Calu3 (cell line): ENCODE results near the gene C15orf62. TPM values are rescaled to one million over a fixed set of nuclear protein-coding genes. Genes with fewer than 3 reads are reported as not detected.

ENCODE experiments used
- BruUV-seq: library from RNA; stranded (reverse); fragments of 400-500 nt; replicated peaks from 2 replicates; lab custom pipeline; 2021; lab: Mats Ljungman, UMichigan
- CTCF ChIA-PET: fragments of 300-600 bp; sonication (Branson Sonifier 250); formaldehyde crosslinking; loops from one replicate; lab custom pipeline; 2022; ENCODE audit warnings: antibody characterized with exemption; lab: Charles Lee
- DNase-seq: peaks from one replicate; pipeline ENCODE4 v3.0.0; 2022
- H3K27ac Mint-ChIP-seq: one replicate; pipeline ENCODE4 v1.8.0; 2022; ENCODE audit warnings: mixed read lengths; ENCODE audit not compliant: unreplicated experiment
- H3K27me3 Mint-ChIP-seq: one replicate; pipeline ENCODE4 v1.8.0; 2022; ENCODE audit warnings: mixed read lengths; ENCODE audit not compliant: unreplicated experiment
- H3K36me3 Mint-ChIP-seq: one replicate; pipeline ENCODE4 v1.8.0; 2022; ENCODE audit warnings: mild to moderate bottlenecking, moderate library complexity, mixed read lengths; ENCODE audit not compliant: insufficient read depth, unreplicated experiment
- H3K4me1 Mint-ChIP-seq: one replicate; pipeline ENCODE4 v1.8.0; 2022; ENCODE audit warnings: mild to moderate bottlenecking, low read depth, mixed read lengths; ENCODE audit not compliant: unreplicated experiment
- H3K4me3 Mint-ChIP-seq: one replicate; pipeline ENCODE4 v1.8.0; 2022; ENCODE audit warnings: mild to moderate bottlenecking, low read depth, moderate library complexity, mixed read lengths; ENCODE audit not compliant: unreplicated experiment
- H3K9me3 Mint-ChIP-seq: one replicate; pipeline ENCODE4 v1.8.0; 2022; ENCODE audit warnings: low read depth, mixed read lengths; ENCODE audit not compliant: unreplicated experiment
- CTCF ChIP-seq: fragments of 200-600 bp; IDR thresholded peaks from one replicate; pipeline ENCODE4 v1.8.0; 2022; ENCODE audit warnings: antibody characterized with exemption; ENCODE audit not compliant: unreplicated experiment
- intact Hi-C: fragments of 100-400 bp; cut with micrococcal nuclease; formaldehyde crosslinking; loops from one replicate; pipeline ENCODE4 v1.10.0; 2022; ENCODE audit not compliant: unreplicated experiment
- total RNA-seq: library from RNA; stranded (reverse); gene quantifications from 2 replicates; pipeline ENCODE4 v1.2.3, GENCODE V29; 2022

C15orf62 gene
- total RNA-seq, 1 experiment from 2014 or later, result 0.64 TPM

- Mint-ChIP-seq H3K27me3 (no peaks in the 10 kb centered on the region), H3K4me1 (no peaks in the 10 kb centered on the region), H3K36me3 (peaks cover 15% of the 10 kb centered on the region), H3K9me3 (no peaks in the 10 kb centered on the region), H3K27ac (no peak overlapping the region), H3K4me3 (no peak overlapping the region)
- DNase-seq, result no peak
- no peak for TF ChIP-seq CTCF
- intact Hi-C loops, result no loop called here
- no TSS peak for BruUV-seq
- CTCF ChIA-PET, result no interaction called here
Measured at GRCh38 chr15:40739047-40739446, 30.7 kb upstream of the C15orf62 start.

- peaks cover 9% of the 10 kb centered on the region for H3K36me3 Mint-ChIP-seq
- CTCF ChIA-PET, result no interaction called here
- H3K27ac Mint-ChIP-seq, result no peak overlapping the region
Measured at GRCh38 chr15:40739854-40740253, 29.9 kb upstream of the C15orf62 start.

GRCh38 chr15:40743485-40743901 is 26.3 kb upstream of the C15orf62 start:
- Mint-ChIP-seq H3K4me1 (no peaks in the 10 kb centered on the region), H3K36me3 (peaks cover 5% of the 10 kb centered on the region), H3K9me3 (no peaks in the 10 kb centered on the region), H3K27ac (no peak overlapping the region), H3K27me3 (no peaks in the 10 kb centered on the region), H3K4me3 (no peak overlapping the region)
- CTCF ChIA-PET, result no interaction called here
- BruUV-seq, result no TSS peak
- no peak for DNase-seq
- TF ChIP-seq CTCF, result no peak
- intact Hi-C loops, result no loop called here

More at GRCh38 chr15:40739854-40740253, 29.9 kb upstream of the C15orf62 start:
- Mint-ChIP-seq H3K27me3 (no peaks in the 10 kb centered on the region), H3K4me1 (no peaks in the 10 kb centered on the region), H3K9me3 (no peaks in the 10 kb centered on the region), H3K4me3 (no peak overlapping the region)
- no TSS peak for BruUV-seq
- intact Hi-C loops, result no loop called here
- DNase-seq, result no peak
- no peak for TF ChIP-seq CTCF

- DNase-seq, result no peak
- CTCF ChIA-PET, result interaction anchor here (0.6 kb wide), 1 partner anchor 192 kb away, joined by 3 read pairs; no protein-coding TSS in a partner anchor
- Mint-ChIP-seq H3K27me3 (no peaks in the 10 kb centered on the region), H3K9me3 (no peaks in the 10 kb centered on the region), H3K4me1 (no peaks in the 10 kb centered on the region), H3K36me3 (peaks cover 5% of the 10 kb centered on the region), H3K27ac (no peak overlapping the region), H3K4me3 (no peak overlapping the region)
- BruUV-seq, result no TSS peak
- TF ChIP-seq CTCF, result no peak
- intact Hi-C loops, result no loop called here
Measured at GRCh38 chr15:40743921-40744814, 25.6 kb upstream of the C15orf62 start.
